BLaER1 (cell line): ENCODE results near the gene COQ9.

ENCODE experiments used
- H3K27ac ChIP-seq: shearing (Covaris generic); formaldehyde crosslinking; 2 replicates; pipeline ENCODE4 v1.8.1; 2022
- H3K27me3 ChIP-seq: shearing (Covaris generic); formaldehyde crosslinking; 2 replicates; pipeline ENCODE4 v1.8.1; 2022
- H3K36me3 ChIP-seq: shearing (Covaris generic); formaldehyde crosslinking; 2 replicates; pipeline ENCODE4 v1.8.1; 2022
- H3K4me1 ChIP-seq: shearing (Covaris generic); formaldehyde crosslinking; 2 replicates; pipeline ENCODE4 v1.8.1; 2022
- H3K4me2 ChIP-seq: shearing (Covaris generic); formaldehyde crosslinking; 2 replicates; pipeline ENCODE4 v1.8.1; 2022
- H3K4me3 ChIP-seq: shearing (Covaris generic); formaldehyde crosslinking; 2 replicates; pipeline ENCODE4 v1.8.1; 2022
- H3K9ac ChIP-seq: shearing (Covaris generic); formaldehyde crosslinking; 2 replicates; pipeline ENCODE4 v1.8.1; 2022
- H3K9me3 ChIP-seq: shearing (Covaris generic); formaldehyde crosslinking; 2 replicates; pipeline ENCODE4 v1.8.1; 2022
- H4K20me1 ChIP-seq: shearing (Covaris generic); formaldehyde crosslinking; 2 replicates; pipeline ENCODE4 v1.8.1; 2022
- Cebpa-rat ChIP-seq: shearing (Covaris generic); IDR thresholded peaks from 2 replicates; pipeline ENCODE4 v1.8.1; 2022

COQ9 gene

DNA sequence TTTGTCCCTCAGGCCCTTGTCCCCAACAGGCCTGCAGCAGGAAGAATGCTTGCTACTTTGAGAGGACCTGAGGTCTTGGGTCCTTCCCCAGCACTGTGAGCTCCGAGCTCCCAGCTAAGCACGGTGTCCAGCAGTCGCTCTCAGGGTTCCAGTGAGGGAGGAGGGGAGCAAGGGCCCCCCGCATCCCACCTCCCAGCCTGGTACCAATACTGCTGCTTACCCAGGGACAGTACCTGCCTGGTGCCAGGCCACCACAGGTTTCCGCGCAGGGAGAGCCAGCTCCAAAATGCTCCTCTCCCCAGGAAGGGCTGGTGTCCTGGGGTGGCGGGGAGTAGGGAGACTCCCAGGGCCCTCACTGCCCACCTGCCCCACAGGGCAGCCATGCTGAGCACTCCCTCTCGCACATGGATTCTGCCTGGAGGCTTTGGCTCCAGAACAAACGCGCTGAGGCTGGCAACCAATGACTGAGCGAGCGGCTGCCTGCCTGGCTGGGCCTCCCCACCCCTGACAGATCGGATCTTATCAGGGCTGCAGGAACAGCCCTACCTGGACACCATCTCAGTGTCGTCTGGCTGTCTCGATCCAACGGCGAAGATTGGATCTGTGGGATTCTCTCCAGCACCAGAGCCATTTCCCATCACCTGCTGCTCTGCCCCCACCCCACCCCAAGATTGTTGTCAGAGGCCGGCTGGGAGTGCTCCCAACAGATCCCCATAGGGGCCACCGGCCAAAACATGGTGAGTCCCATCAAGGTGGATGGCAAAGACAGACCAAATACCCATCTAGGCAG is 36.6 kb downstream of the COQ9 start:
- no peaks in the 10 kb centered on the region for H3K9me3 ChIP-seq
- no peak overlapping the region for H3K4me3 ChIP-seq
- peaks cover 50% of the 10 kb centered on the region for H3K4me1 ChIP-seq
- no peak overlapping the region for H3K4me2 ChIP-seq
- no peak overlapping the region for H3K9ac ChIP-seq
- no peaks in the 10 kb centered on the region for H4K20me1 ChIP-seq
- no peaks in the 10 kb centered on the region for H3K36me3 ChIP-seq
- H3K27me3 ChIP-seq, result no peaks in the 10 kb centered on the region
- TF ChIP-seq Cebpa-rat, result no peak
- H3K27ac ChIP-seq, result no peak overlapping the region

- Histone ChIP-seq H3K27me3 (no peaks in the 10 kb centered on the region), H3K4me1 (peaks cover 44% of the 10 kb centered on the region), H3K27ac (no peak overlapping the region), H3K9me3 (peaks cover 6% of the 10 kb centered on the region), H3K4me3 (no peak overlapping the region), H4K20me1 (no peaks in the 10 kb centered on the region), H3K36me3 (no peaks in the 10 kb centered on the region), H3K9ac (no peak overlapping the region), H3K4me2 (peak overlapping the region; percentile 94; the same call in 1 of the 2 replicates)
- TF ChIP-seq Cebpa-rat, result no peak
Measured at GRCh38 chr16:57484515-57485005, 37.3 kb downstream of the COQ9 start.

DNA sequence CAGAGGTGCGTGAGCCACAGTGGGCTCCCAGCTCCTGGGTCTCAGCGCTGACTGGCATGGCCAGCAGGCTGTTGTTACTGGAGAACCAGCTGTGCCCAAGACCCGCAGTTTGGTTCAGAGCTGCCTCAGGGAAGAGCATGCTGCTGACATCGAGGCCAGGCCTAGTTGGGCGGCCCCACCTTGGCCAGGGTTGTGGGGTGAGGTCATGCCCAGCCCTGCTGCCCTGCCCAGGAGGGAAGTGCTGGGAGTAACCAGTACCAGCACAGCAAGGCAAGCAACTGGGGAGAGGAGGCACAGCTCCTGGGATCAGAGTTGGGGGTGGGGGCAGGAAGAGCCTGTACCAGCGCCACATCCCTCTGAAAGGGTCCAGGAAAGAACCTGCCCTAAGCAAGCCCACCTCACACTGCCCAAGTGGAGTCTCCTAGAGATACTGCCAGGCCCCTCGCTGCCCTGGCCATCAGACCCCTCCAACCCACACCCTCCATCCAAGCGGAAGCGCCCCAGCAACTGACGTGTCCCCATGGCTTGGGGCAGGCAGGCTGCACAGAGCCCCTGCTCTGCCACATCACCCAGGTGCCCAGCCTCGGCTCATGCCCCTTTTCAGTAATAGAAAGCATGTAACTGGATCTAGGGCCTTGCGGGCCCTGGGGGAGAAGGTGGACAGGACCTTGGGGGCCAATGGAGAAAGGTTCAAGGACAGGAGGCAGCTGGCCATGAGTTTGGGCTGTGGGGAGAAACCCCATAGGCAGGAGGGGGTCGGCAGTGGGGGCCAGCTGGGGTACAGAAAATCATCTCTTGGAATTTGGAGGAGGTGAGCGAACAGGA is 38.0 kb downstream of the COQ9 start:
- Histone ChIP-seq H3K9ac (peak overlapping the region; percentile 77), H3K4me2 (peak overlapping the region; percentile 94), H4K20me1 (no peaks in the 10 kb centered on the region), H3K27me3 (no peaks in the 10 kb centered on the region), H3K36me3 (no peaks in the 10 kb centered on the region), H3K4me3 (peak overlapping the region; percentile 84), H3K27ac (peak overlapping the region; percentile 68), H3K9me3 (peaks cover 9% of the 10 kb centered on the region), H3K4me1 (peaks cover 36% of the 10 kb centered on the region)
- no peak for TF ChIP-seq Cebpa-rat

DNA sequence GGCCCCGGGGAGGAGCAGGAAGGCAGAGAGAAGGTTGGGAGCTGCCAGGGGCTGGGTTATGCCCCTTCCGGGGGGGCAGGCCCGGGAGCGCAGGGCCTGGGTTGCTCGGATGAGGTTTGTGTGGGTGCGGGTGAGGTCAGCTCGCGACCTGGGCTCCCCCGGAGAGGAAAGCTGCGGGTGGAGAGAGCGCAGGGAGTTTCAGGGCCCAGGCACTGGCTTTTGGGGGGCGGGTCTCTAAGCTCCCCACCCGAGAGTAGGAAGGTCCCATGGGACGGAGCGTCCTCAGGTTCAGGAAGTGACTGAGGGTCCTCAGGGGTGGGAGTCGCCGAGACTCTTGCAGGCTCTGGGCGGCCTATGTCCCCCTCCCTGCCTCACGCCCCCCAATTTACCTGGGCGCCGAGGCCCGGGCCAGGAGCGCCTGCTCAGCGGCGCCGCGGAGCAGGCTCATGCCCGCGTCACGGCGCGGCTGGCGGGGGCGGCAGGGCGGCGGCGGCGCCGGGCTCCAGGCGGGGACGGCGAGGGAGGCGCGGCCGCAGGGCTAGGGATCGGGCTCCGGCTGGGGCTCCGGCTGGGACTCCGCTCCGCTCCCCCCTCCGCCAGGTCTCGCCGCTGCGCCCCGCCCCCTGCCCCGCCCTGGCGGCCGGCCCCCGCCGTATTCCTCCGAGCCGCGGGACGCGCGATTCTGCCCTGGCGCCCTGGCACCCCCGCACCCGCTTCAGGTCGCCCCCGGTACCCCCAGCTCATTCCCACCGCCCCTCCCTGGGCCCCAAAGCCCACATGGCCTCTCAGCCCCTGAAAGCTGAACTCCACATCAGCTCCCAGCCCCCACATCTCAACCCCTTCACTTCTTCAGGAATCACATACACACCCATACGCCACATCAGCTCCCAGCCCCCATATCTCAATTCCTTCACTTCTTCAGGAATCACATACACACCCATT is 38.9 kb downstream of the COQ9 start, which contains the start of gene DOK4:
DOK4 (minus strand) TSS at position 578 of the 942 bp plus-strand sequence. CDS start 6,986 bp downstream, outside the sequence.
- H4K20me1 ChIP-seq, result no peaks in the 10 kb centered on the region
- peak within 1 kb of the TSS; percentile 68 for H3K27ac ChIP-seq
- H3K9ac ChIP-seq, result peak within 1 kb of the TSS; percentile 77

DNA sequence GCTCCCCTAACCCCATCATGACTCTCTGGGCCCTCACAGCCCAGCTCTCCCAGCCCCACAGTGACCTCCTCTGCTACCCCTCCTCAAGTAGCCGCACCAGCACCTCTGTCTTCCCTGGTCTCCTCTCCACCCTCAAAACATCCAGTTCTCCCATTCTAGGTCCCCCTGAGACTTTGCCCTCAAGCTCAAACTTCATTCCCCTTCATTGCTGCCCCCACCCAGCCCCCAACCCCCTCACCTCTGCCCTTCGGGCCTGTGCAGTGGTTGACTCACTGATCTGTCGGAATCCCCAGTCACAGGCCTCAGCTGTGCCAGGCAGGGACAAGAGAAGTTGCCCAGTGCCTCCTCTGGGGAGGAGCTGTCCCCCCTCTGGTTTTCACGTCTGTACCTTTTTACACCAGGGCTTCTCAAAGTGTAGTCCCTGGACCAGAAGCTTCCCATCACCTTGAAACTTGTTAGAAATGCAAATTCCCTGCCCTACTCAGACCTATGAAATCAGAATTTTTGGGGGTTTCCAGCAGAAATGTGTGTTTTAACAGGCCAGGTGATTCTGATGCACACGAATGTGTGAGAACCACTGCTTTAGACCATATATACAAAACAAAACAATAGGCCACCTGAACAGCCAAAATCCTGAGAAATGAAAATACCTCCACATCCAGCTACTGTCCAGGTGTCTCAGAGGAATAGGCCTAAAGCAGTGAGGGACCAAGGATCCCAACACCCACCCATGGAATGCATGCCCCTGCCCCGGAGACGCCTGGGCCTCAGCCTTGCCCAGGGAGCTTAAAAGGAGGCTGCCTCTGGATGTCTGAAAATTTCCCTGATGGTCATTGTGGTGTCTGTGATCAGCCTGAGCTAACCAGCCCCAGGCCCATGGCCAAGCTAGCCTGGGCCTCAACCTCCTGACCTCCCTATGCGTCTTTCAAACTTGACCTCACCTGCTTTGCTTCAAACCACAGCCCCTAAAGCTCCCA is 39.9 kb downstream of the COQ9 start:
- H3K4me3 ChIP-seq, result peak overlapping the region; percentile 84
- peak overlapping the region; percentile 44; the same call in 1 of the 2 replicates for H3K27ac ChIP-seq
- H3K4me2 ChIP-seq, result peak overlapping the region; percentile 94
- H3K36me3 ChIP-seq, result no peaks in the 10 kb centered on the region
- no peaks in the 10 kb centered on the region for H4K20me1 ChIP-seq
- H3K9ac ChIP-seq, result no peak overlapping the region
- peaks cover 24% of the 10 kb centered on the region for H3K4me1 ChIP-seq
- peaks cover 11% of the 10 kb centered on the region for H3K9me3 ChIP-seq
- H3K27me3 ChIP-seq, result no peaks in the 10 kb centered on the region
- no peak for TF ChIP-seq Cebpa-rat

More for the DNA sequence above, 38.9 kb downstream of the COQ9 start, which contains the start of gene DOK4:
- no peaks in the 10 kb centered on the region for H3K27me3 ChIP-seq
- no peak for TF ChIP-seq Cebpa-rat
- peaks cover 29% of the 10 kb centered on the region for H3K4me1 ChIP-seq
- H3K4me3 ChIP-seq, result peak within 1 kb of the TSS; percentile 84
- H3K36me3 ChIP-seq, result no peaks in the 10 kb centered on the region
- H3K9me3 ChIP-seq, result peaks cover 9% of the 10 kb centered on the region
- H3K4me2 ChIP-seq, result peak within 1 kb of the TSS; percentile 94

DNA sequence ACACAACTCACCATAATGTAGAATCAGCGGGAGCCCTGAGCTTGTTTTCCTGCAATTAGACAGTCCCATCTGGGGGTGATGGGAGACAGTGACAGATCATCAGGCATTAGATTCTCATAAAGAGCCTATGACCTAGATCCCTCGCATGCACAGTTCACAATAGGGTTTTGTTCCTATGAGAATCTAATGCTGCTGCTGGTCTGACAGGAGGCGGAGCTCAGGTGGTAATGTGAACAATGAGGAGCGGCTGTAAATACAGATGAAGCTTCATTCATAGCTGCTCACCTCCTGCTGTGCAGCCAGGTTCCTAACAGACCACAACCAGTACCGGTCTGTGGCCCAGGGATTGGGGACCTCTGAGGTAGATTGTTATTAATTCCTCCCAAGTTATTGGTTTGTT is 42.0 kb downstream of the COQ9 start:
- peaks cover 45% of the 10 kb centered on the region for H3K4me1 ChIP-seq
- H3K27ac ChIP-seq, result no peak overlapping the region
- H4K20me1 ChIP-seq, result no peaks in the 10 kb centered on the region
- H3K9me3 ChIP-seq, result peaks cover 20% of the 10 kb centered on the region
- H3K36me3 ChIP-seq, result no peaks in the 10 kb centered on the region
- no peak for TF ChIP-seq Cebpa-rat
- no peak overlapping the region for H3K9ac ChIP-seq
- H3K4me3 ChIP-seq, result no peak overlapping the region
- H3K27me3 ChIP-seq, result no peaks in the 10 kb centered on the region
- H3K4me2 ChIP-seq, result no peak overlapping the region

DNA sequence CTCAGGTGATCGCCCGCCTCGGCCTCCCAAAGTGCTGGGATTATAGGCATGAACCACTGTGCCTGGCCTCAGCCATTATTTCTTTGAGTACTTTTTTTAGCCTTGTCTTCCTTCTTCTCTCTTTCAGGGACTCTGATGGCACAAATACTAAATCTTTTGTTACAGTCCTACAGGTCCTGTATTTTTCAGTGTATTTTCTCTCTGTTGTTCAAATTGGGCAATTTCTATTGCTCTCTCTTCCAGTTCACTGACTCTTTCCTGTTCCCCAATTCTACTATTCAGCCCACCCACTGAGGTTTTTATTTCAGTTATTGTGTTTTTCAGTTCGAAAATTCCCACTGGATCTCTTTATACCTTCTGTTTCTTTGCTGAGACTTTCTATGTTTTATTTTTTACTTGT is 46.5 kb downstream of the COQ9 start:
- Histone ChIP-seq H3K36me3 (no peaks in the 10 kb centered on the region), H3K4me3 (no peak overlapping the region), H3K9ac (no peak overlapping the region; the same call in 1 of the 2 replicates), H3K4me1 (peaks cover 30% of the 10 kb centered on the region), H4K20me1 (no peaks in the 10 kb centered on the region), H3K27ac (peak overlapping the region; percentile 33; the same call in 1 of the 2 replicates), H3K9me3 (peaks cover 20% of the 10 kb centered on the region), H3K27me3 (no peaks in the 10 kb centered on the region), H3K4me2 (peak overlapping the region; percentile 61)
- peak; percentile 35; the same call in 1 of the 2 replicates for TF ChIP-seq Cebpa-rat

GRCh38 chr16:57497121-57497520 is 49.8 kb downstream of the COQ9 start:
- Histone ChIP-seq H3K4me1 (peaks cover 52% of the 10 kb centered on the region), H3K9me3 (peaks cover 9% of the 10 kb centered on the region), H4K20me1 (no peaks in the 10 kb centered on the region), H3K27ac (no peak overlapping the region), H3K4me3 (no peak overlapping the region), H3K36me3 (no peaks in the 10 kb centered on the region), H3K27me3 (no peaks in the 10 kb centered on the region), H3K4me2 (no peak overlapping the region), H3K9ac (no peak overlapping the region)
- TF ChIP-seq Cebpa-rat, result no peak
